ENCODE measurements around the gene TNFRSF9. TPM values are rescaled to one million over a fixed set of nuclear protein-coding genes. Genes with fewer than 3 reads are reported as not detected.
"Not testable (repeated sequence)": the region's sequence is repeated elsewhere in the genome, so short reads cannot be mapped to it uniquely, and the experiment has no call there.

Gene TNFRSF9
- 0.12 TPM for polyA plus RNA-seq (ENCODE audit: insufficient read length)

- no peak for DNase-seq
Measured at GRCh38 chr1:7940745-7941436, at the start of gene TNFRSF9. Gene TNFRSF9, minus strand, starts transcription at chr1:7940839. Its CDS starts 845 bp downstream, at chr1:7939994.

DNA sequence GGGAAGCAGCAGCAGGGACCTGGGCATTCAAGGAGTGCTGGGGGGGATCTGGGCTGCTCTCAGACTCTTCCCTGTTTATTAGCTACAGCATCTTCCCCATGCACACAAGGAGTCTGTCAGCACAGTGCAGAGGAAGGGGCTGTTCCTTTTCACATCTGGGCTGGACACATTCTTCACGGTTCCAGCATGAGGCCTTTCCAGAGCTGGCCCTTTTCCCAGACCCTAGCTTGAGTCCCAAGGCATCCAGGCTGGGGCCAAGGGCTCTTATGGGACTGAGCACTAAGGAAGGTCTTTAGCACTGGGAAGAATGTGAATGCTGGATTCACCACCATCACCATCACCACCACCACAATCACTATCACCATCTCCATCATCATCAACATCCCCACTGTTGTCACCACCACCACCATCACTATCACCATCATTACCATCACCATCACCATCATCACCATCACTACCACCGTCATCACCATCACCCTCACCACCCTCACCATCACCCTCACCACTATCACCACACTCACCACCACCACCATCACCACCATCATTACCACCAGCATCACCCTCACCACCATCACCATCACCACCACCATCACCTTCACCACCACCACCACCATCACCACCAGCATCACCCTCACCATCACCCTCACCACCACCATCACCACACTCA lies 49.3 kb upstream of the TNFRSF9 start:
- DNase-seq = no peak

GRCh38 chr1:7988576-7988975 lies 47.9 kb upstream of the TNFRSF9 start:
- DNase-seq = no peak

DNA sequence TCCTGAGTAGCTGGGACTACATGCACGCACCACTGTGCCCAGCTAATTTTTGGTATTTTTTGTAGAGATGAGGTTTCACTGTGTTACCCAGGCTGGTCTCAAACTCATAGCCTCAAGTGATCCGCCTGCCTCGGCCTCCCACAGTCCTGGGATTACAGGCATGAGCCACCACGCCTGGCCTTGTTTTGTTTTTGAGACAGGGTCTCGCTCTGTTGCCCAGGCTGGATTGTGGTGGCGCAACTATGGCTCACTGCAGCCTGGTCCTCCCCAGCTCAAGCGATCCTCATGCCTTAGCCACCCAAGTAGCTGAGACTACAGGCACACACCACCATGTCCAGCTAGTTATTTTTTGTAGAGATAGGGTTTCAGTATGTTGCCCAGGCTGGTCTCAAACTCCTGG lies 46.9 kb upstream of the TNFRSF9 start:
- DNase-seq = no peak

GRCh38 chr1:7985851-7986612 lies 45.4 kb upstream of the TNFRSF9 start:
- no peak for DNase-seq

GRCh38 chr1:7984811-7985210 lies 44.2 kb upstream of the TNFRSF9 start:
- DNase-seq = no peak

DNA sequence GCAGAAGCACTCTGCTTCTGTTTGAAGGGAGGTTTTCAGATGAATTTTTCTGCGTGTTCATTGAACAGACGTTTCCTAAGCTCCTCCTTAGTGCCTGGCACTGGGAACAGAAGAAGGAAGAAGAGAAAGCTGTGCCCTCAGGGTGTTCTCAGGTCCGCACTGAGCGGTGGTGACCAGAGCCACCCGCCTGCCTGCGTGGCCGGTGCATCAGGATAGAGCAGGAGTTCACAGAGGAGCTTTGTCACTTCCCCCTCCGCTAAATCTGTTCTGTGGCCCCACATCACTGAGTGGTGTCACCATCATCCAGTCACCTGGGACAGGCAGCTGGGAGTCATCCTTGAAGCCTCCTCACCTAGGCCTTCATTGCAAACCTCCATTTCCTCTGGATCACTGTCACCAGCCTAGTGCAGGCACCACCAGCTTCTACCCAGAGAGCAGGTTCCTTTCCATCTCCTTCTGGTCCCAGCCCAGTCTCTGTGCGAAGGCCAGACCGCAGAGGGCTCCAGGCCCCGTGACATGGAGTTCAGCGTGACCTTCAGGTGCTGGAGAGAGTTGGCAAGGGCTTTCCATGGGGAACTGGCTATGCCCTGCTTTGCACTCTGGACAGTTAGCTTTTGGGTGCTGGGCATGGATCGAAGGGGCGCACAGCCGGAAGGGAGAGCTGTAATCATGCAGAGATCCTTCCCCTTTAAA lies 42.6 kb upstream of the TNFRSF9 start:
- DNase-seq = no peak

GRCh38 chr1:7980984-7981383 lies 40.3 kb upstream of the TNFRSF9 start:
- no peak for DNase-seq

- DNase-seq = no peak
Measured at GRCh38 chr1:7975212-7975865, 34.7 kb upstream of the TNFRSF9 start.

GRCh38 chr1:7973086-7973485 lies 32.4 kb upstream of the TNFRSF9 start:
- no peak for DNase-seq

- no peak for DNase-seq
Measured at GRCh38 chr1:7972285-7972684, 31.6 kb upstream of the TNFRSF9 start.

- DNase-seq = no peak
Measured at GRCh38 chr1:7971024-7971423, 30.4 kb upstream of the TNFRSF9 start.

DNA sequence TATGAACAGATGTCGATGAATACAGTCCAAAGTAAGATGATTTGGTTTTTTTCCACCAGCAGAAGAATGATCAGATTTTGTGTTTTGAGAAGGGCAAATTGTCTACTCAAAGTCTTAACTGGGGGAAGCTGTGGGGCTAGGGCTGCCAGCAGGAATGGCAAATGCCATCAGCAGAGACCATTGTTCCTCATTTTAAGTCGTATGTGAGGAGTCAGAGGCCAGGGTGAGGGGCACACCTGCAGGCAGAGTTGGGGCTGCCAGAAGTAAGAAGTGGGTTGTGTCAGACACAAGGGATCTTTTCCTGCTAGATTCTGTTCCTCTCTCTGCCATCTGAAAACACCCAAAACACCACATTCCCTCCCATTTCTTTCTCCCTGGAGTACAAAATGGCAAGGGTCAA lies 29.6 kb upstream of the TNFRSF9 start:
- DNase-seq = no peak

DNA sequence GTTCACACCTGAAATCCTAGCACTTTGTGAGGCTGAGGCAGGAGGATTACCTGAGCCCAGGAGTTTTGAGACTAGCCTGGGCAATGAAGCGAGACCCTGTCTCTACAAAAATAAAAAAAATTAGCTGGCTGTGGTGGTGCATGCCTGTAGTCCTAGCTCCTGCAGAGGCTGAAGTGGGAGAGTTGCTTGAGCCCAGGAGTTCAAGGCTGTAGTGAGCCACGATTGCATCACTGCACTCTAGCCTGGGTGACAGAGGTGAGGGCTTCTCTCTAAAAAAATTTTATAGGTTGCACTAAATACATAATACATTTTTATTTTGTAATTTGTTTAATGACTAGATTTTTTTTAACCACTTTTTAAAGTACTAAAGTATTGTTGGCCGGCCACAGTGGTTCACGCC lies 27.0 kb upstream of the TNFRSF9 start:
- DNase-seq = no peak

- DNase-seq = no peak
Measured at GRCh38 chr1:7967196-7967595, 26.6 kb upstream of the TNFRSF9 start.

DNA sequence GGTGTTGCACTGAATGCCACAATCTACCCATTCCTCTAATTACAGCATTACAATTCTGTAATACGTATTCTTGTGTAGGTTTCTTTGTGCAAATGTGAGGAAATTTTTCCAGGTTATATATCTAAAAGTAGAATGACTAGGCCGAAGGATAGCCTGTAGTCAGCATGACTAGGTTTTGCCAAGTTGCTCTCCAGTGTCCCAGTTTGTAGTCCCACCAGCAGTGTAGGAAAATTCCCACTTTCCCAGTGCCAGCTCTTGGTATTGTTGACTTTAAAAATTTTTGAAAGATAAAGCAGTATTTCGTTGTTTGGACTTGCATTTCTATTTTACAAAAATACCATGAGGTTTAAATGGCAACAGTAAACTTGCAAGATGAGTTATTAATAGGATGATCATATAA lies 23.8 kb upstream of the TNFRSF9 start:
- no peak for DNase-seq

DNA sequence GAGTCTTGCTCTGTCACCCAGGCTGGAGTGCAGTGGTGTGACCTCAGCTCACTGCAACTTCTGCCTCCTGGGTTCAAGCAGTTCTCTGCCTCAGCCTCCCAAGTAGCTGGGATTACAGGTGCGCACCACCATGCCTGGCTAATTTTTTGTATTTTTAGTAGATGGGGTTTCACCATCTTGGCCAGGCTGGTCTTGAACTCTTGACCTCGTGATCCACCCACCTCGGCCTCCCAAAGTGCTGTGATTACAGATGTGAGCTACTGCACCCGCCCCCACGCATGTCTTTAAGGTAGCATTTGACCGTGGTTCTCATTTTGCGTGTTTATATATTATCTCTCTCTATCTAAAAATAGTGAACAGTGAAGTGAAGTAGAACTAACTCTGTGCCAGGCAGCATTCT lies 23.2 kb upstream of the TNFRSF9 start:
- not testable (repeated sequence) for DNase-seq

GRCh38 chr1:7963378-7963730 lies 22.7 kb upstream of the TNFRSF9 start:
- not testable (repeated sequence) for DNase-seq

DNA sequence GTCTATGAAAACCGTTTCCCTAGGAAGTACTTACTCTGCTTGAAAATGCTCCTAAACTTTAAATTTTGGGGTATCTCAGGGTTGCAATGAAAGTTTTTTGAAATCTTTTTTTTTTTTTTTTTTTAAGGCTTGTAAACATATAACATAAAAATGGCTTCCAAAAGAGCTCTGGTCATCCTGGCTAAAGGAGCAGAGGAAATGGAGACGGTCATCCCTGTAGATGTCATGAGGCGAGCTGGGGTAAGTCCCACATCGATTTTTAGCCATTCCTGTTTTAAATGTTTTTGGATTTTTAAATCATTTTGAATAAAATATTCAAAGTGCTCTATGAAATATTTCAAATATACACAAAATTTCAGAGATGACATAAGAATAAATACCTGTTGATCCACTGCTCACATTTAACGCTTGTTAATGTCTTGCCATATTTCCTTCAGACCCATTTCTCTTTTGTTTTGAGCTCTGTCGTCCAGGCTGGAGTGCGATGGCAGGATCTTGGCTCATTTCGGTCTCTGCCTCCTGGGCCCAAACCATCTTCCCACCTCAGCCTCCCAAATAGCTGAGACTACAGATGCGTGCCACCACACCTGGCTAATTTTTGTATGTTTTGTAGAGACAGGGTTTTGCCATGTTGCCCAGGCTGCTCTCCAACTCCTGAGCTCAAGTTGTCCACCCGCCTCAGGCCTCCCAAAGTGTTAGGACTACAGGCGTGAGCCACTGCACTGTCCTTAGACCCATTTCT lies 22.2 kb upstream of the TNFRSF9 start:
- no peak for DNase-seq

GRCh38 chr1:7962014-7962335 lies 21.3 kb upstream of the TNFRSF9 start:
- no peak for DNase-seq

GRCh38 chr1:7961216-7962013 lies 20.8 kb upstream of the TNFRSF9 start, which contains the start of gene PARK7:
Gene PARK7, plus strand, starts transcription at chr1:7961711. Its CDS starts 1,075 bp downstream, at chr1:7962786.
- peak; percentile 99 for DNase-seq

All from hindlimb muscle (tissue), 1 donor.